RPMI7951 (cell line): ENCODE data around the gene P2RX6. TPM values are rescaled to one million over a fixed set of nuclear protein-coding genes. Genes with fewer than 3 reads are reported as not detected.

Experiments used
- DNase-seq: peaks from one replicate; pipeline ENCODE4 v3.0.0-alpha.2; 2012; ENCODE audit warnings: low read depth
- total RNA-seq: library from RNA; depleted of rRNA; stranded (reverse); fragments of >200 nt; shearing (Covaris generic); gene quantifications from 2 replicates; pipeline ENCODE4 v1.2.3, GENCODE V29; 2014; rRNA removed

Gene P2RX6
- 7.8 and 10.6 TPM in 2 replicates for total RNA-seq

DNA sequence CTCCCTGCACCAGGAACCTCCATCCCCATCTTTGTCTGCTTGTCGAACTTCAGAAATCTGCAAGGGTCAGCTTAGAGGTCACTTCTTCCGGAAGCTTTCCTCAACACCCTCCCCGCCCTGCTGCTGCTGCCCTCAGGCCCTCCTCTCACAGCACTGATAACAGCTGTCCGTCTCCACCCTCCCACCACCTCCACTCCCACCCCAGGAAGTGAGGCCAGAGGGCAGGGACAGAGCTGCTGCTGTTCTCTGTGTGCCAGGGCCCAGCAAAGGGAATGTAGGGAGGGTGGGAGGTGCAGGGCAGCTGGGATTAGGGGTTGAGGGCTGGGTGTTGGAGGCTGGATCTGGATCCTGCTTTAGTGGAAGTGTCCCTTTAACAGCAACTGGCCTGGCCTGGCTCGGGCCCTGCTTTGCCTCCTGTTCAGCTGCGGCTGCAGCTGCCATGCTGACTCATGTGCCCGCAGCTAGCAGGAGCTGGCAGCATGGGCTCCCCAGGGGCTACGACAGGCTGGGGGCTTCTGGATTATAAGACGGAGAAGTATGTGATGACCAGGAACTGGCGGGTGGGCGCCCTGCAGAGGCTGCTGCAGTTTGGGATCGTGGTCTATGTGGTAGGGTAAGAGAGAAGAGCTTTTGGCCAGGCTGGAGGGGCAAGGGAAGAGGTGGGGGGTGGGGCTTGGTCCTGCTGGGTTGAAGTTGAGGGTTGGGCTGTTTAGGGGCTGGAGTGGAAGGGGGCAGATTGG lies at the start of gene P2RX6:
Gene P2RX6, plus strand, starts transcription at position 440 of the 740 bp plus-strand sequence. Its CDS starts 10 bp downstream, at position 450.
- DNase-seq = peak; percentile 90

DNA sequence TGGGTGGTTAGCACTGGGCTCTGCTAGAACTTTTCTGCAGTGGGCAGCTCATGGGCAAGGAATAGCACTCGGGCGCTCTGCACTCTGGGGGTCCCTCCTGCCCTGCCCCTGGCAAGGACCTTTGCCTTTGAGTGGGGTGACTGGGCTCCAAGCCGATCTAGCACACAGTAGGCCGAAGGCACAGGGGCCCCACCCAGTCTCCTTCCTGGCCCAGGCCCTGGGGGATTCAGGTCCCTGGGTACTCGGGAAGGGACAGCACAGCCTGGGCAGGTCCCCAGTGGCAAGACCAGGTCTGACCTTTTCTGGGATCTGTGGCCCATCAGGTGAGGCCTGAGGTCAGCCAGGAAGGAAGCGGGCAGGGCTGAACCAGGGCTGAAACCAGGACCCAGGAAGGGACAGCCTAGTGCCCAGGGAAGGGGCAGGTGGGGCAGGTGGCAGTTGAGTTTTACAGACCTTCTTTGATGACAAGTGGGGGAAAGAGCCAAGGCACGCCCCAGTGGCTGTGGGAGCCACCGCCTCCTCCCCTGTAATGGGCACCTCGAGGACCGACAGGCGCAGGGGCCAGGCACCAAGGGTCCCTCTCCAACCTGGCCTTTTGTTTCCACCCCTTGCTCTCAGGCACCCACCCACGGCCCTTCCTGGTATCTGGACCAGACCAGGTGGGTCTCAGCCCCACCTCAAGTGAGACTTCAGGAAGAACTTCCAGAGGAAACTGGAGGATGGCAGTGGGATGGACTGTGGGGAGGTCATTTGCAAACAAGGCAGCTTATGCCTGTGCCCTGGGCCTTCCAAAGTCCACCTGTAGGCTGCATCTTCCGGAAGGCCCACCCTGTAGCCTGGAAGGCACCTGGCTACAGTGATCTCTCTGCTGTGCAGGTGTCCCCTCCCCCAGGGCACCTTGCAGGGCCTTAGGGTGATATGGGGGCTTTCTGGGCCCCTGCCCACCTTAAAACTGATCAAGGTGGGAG lies 48.8 kb upstream of the P2RX6 start:
- no peak for DNase-seq

DNA sequence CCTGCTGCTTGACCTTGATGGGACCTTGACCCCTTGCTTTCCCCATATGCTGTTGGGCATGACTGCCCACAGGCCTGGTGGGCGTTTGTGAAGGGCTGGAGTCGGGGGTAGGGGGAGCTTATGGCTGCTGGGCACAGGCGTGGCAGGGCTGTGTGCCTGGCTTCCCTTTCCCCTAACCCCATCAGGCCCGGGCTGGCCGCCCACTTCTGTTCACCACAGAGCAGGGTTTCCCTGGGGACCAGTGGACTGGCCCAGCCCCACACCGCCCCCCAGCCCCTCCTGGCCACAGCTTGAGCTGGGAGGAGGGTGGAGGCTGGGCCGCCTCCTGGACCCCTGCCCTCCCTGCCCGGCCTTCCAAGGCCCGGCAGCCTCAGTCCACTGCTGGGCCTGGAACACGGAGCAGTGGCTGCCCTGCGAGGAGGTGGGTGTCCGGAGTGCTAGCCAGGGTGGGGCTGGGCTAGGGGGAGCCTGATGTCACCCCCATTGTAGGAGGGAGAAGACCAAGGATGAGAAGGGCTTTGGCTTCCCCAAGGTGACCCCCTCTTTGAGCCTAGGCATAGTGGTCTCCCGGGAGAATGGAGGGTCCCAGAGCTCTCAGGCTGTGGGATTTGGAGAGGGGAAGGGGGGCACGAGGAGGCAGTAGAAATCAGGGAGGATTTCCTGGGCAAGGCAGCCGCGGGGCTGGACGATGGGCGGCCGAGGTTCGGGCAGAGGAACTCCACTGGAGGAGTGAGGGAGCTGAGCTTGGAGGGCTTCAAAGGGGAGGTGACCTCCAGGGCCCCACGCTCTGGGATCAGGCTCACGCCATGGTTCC lies 47.9 kb upstream of the P2RX6 start, which contains the start of gene AIFM3:
Gene AIFM3, plus strand, starts transcription at position 373 of the 814 bp plus-strand sequence. CDS start 690 bp downstream, outside the sequence.
- DNase-seq = no peak

DNA sequence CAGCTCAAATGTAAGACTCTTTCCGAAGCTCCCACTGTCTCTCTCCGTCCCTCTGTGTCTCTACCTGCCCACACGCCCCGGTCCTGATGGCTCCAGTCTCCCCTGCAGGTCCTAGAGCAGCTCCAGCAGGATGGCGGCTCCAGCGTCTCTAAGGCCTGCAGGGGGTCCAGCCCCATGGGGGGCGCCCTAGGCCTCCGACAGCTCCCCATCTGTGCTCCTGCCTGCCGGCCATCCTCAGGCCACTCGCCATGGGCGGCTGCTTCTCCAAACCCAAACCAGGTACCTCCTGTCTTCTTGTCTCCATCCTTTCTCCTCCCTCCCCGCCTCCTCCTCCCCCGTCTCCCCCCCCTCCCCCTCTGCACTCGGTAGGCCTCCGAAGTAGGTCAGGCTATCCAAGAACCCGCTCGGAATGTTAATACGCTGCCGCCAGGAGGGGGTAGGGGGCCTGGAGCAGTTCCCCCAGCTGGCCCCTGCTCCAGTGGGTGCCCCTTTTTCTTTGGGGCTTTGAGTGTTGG lies 47.2 kb upstream of the P2RX6 start:
- DNase-seq = no peak

DNA sequence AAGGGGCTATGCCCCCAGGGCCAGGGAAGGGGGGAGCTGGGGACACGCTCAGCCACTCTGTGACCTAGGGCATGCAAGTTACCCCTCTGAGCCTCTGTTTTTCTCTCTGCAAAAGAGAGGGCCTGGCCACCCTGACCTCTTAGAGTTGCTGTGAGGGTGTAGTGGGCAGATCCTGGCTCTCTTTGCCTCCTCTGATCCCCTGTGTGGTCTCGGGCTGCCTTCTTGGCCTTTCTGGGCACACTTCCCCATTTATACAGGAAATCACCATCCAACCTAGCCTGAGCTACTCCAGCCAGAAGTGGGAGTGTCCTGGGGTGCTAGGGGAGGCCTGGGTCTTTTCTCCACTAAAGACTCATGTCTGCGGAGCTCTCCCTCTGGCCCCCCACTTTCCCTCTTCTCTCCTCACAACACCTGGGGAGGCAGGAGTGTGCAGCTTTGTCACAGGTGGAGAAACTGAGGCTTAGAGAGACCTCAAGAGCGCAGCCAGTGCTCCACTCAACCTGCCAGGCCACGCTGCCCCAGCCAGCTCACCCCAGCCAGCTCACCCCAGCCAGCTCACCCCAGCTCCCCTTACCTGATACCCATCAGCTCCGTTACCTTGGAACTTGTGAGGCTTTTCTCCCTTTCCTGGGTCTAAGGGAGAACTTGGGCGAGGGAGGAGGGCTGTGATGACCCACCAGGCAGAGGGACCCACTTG lies 46.5 kb upstream of the P2RX6 start:
- DNase-seq = no peak

DNA sequence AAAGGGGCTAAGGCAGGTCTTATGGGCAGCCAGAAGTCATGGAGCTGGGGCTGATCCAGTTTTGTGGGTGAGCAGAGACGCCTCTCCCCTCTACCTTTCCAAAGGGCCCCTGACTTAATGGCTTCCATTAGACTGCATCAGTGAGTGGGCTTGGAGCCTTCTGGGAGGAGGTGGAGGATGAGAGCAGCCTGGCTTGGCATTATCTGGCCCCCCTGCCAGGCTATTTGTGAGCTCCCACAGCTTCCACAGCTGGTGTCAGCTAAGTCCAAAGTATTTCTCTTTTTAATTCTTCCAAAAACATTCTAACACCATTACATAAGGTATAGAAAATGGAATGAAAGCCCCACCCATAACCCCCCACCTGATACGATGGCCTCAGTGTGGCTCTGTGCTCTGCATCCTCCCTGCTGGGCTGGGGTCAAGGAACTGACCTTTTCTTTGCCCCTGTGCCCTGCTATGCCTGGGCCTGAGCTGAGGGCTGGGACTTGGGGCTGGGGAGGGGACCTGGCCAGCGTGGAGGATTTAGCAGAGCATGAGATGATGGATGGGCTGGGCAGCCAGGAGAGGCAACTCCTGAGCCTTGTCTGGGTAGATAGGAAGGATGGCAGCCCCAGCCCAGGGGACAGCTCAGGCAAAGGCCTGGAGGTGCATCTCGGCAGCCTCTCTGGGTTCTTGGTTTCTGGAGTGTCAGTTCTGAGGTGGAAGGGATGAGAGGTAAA lies 43.9 kb upstream of the P2RX6 start:
- DNase-seq = no peak

DNA sequence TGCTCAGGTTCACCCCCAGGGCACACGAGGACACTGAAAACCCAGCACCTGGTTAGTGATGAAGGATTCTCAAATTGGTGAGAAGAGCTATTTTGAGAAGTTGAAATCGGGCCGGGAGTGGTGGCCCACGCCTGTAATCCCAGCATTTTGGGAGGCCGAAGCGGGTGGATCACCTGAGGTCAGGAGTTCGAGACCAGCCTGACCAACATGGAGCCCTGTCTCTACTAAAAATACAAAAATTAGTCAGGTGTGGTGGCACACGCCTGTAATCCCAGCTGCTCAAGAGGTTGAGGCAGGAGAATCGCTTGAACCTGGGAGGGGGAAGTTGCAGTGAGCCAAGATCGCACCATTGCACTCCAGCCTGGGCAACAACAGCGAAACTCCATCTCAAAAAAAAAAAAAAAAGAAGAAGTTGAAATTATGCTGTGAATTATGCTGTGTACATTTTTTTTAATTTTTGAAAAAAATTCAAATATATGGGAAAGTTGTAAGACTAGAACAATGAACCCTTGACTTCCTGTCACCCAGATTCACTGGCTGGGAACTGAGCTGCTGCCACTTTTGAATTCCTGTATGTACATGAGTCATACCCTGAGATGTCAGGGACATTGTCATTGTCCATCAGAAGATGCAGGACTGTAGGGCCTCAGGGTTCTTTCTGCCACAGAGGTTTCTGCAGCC lies 42.8 kb upstream of the P2RX6 start:
- peak; percentile 41 for DNase-seq

DNA sequence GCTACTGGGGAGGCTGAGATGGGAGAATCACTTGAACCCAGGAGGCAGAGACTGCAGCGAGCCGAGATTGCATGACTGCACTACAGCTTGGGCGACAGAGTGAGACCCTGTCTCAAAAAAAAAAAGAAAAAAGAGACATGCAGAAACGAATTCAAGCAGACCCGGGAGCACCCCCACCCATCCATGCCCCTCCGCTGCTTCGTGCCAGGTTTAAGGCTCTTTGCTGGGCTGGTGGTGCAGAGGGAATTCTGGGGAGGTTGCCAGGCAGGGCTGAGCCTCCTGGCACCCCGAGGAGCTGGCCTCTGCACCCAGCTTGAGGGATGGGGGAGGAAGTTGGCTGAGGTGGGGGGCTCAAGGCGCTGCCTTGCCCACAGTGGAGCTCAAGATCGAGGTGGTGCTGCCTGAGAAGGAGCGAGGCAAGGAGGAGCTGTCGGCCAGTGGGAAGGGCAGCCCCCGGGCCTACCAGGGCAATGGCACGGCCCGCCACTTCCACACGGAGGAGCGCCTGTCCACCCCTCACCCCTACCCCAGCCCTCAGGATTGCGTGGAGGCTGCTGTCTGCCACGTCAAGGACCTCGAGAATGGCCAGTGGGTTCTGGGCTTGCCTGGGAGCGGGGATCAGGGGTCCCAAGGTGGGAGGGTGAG lies 41.9 kb upstream of the P2RX6 start:
- DNase-seq = no peak

DNA sequence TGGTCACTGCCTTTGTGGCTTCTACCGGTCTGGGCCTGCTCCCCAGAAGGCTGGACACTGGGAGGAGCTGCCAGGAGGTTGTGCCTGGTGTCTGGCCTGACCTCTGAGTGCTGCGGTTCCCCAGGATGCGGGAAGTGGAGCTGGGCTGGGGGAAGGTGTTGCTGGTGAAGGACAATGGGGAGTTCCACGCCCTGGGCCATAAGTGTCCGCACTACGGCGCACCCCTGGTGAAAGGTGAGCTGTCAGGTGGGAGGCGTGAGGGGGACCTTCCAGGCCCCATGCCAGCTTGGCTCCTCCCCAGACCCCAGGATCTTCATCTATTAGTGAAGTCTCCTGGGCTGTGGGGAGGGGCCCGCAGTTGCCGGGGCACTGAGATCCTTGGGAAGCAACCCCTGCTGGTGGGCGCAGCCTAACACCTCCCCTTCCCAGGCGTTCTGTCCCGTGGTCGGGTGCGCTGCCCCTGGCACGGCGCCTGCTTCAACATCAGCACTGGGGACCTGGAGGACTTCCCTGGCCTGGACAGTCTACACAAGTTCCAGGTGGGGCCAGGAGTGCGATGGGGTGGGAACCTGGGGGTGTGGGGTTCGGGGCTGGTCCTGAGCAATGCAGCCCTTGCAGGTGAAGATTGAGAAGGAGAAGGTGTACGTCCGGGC lies 41.2 kb upstream of the P2RX6 start:
- DNase-seq = no peak

DNA sequence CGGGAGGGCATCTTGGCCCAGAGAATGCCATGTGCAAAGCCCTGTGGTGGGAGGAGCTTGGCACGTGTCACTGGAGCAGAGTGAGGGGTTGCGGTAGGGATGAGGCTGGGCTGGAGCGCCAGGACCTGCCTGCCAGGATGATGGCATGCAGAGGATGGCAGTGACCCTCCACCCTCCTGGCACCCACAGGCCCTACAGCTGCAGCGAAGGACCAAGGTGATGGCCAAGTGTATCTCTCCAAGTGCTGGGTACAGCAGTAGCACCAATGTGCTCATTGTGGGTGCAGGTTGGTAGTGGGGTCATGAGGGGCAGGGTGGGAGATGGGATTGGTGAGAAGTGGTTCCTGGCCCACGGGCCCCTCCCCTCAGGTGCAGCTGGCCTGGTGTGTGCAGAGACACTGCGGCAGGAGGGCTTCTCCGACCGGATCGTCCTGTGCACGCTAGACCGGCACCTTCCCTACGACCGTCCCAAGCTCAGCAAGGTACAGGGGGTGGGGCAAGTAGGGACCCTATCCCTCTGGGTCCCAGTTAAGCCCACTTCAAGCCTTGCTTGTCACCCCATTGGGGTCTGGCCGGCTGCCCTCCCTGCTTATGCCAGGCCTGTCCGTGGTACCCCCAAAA lies 40.5 kb upstream of the P2RX6 start:
- DNase-seq = no peak

DNA sequence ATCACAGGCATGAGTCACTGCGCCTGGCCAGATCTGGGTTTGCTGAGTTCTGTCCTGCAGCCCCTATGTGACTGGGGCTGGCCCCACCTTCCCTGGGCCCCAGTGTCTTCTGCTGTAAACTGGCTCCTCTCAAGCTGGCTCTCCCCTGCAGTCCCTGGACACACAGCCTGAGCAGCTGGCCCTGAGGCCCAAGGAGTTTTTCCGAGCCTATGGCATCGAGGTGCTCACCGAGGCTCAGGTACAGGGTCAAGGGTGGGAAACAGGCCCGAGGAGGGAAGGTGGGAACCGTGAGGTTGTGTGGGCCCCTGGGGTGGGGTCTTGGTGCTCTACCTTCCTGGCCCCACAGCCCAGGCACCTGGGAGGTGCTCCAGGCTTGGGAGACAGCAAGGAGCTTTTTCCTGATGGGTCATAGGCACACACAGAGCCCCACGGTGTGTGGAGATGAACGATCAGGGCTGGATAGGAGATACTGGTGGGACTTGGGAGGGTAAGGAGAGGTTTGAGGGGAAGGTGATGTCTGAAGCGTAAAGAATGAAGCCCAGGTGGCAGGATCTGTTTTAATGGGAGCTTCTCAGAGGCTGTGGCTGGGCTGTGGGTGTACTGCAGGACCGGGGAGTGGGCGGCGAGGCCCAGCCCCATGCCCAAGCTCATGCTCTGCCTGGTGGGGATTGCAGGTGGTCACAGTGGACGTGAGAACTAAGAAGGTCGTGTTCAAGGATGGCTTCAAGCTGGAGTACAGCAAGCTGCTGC lies 39.2 kb upstream of the P2RX6 start:
- no peak for DNase-seq

DNA sequence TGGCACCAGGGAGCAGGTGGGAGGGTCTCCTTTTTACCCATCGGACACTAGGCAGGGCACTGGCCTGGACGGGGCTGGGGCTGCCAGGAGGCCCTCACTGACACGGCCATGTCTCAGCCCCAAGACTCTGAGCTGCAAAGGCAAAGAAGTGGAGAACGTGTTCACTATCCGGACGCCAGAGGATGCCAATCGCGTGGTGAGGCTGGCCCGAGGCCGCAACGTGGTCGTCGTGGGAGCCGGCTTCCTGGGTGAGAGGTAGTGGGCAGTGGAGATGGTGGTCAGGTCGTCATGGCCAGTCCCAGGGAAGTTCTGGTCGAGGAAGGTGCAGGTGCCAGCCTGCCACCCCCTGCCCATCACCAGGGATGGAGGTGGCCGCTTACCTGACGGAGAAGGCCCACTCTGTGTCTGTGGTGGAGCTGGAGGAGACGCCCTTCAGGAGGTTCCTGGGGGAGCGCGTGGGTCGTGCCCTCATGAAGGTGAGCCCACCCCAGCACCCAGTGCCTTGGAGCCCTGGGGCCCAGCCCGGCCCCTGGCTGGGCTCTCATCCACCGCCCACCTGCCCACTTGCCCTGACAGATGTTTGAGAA lies 38.6 kb upstream of the P2RX6 start:
- no peak for DNase-seq

DNA sequence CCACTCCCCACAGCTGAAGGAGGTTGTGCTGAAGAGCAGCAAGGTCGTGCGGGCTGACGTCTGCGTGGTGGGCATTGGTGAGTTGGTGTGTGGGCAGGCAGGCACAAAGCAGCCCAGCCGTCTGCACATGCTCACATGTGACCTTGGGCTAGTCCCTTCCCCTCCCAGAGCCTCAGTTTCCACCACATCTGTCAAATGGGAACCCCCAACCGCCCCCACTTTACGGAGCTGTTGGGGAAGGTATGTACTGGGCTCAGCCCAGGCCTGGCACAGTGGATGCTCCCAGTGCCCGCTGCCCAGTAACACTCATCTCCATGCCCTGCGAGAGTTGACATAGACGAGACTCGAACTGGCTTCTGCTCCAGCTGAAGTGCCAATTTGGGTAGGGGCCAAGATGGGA lies 37.9 kb upstream of the P2RX6 start:
- no peak for DNase-seq

DNA sequence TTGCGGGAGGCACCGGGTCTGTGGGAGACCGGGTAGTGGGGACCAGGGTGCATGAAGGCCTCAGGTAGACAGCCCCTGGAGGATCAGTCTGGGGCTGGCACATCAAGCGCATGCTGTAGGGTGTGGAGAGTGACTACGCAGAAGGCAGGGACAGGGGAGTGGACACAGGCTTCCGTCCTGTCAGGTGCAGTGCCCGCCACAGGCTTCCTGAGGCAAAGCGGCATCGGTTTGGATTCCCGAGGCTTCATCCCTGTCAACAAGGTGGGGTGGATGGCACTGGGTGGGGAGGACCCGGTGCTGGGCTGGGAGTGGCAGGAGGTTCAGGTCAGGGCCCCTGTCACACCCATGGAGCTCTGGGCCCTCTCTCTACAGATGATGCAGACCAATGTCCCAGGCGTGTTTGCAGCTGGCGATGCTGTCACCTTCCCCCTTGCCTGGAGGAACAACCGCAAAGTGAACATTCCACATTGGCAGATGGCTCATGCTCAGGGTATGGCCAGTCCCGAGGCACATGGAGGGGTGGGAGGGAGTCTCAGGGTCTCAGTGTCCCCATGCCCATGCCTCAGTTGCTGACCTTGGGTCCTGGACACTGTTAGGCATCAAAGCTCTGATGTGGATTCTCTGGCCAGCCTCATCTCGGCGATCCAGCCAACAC lies 37.3 kb upstream of the P2RX6 start:
- no peak for DNase-seq

DNA sequence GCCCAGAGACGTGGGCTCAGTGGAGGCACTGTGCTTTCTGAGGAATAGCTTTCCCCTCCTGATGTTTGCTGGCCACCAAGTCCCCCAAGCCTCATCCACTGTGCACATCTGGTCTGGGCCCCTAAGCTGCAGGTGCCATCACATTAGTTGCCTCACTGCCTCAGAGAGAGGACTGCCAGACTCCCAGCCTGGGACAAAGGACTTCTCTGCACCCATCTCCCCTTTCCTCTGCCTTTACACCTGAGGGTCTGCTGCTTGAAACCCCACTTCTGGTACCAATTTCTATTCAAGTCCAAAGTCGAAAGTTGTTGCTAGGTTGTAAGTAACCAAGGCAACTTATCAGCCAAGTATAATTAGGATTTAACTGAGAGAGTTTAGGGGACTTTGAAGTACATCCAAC lies 36.5 kb upstream of the P2RX6 start:
- DNase-seq = no peak

DNA sequence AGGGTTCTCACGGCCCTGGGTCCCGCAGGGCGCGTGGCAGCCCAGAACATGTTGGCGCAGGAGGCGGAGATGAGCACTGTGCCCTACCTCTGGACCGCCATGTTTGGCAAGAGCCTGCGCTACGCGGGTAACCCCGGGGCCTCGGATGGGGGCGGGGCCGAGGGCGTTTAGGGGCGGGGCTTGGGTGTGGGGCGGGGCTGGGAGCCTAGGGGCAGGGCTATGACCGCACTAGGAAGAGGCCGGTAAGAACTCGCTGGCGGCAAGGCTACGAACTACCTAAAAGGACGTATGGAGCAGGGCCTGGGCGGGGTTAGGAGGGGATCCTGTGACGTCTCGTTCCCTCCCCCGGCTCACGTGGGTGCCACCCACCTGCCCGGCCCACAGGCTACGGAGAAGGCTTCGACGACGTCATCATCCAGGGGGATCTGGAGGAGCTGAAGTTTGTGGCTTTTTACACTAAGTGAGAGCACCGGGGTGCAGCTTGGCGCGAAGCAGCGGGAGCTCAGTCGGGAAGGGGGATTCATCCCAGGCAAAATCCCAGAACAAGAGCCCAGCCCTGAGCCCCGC lies 35.6 kb upstream of the P2RX6 start:
- peak; percentile 40 for DNase-seq
